Measurements from ENCODE around the gene GIMAP5. TPM values are rescaled to one million over a fixed set of nuclear protein-coding genes. Genes with fewer than 3 reads are reported as not detected.
"Not testable (repeated sequence)": the region's sequence is repeated elsewhere in the genome, so short reads cannot be mapped to it uniquely, and the experiment has no call there.

GIMAP5 gene
- total and polyA plus RNA-seq, 10 of the 15 experiments (the other 5 are each of a cell fraction or from before 2014, with no cell fraction given) = 3.7 to 9.1 (median 6.7) TPM

DNA sequence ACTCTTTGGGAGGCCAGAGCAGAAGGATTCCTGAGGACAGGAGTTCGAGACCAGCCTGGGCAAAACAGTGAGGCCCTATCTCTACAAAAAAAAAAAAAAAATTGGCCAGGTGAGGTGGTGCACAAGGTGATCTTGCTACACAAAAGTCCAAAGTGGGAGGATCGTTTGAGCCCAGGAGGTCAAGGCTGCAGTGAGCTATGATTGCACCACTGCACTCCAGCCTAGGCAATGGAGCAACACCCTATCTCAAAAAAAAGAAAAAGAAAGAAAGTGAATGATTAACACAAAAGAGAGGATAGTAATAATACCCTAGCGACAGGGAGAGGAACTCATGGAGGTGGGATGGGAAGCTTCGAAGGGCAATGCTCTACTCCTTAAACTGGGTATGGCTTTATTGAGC lies 32.5 kb downstream of the GIMAP5 start (continued):
- no peak for TF ChIP-seq LARP7 (IDR thresholded peaks at IDR 0.05)

- H3K36me3 ChIP-seq (ENCODE audit: control insufficient read depth in 2 of 2, insufficient read depth in 2 of 2, low read length in 1 of 2); H3K4me3 ChIP-seq; H3K9ac ChIP-seq (ENCODE audit: control insufficient read depth, insufficient read depth, low read length); H3K4me1 ChIP-seq (ENCODE audit: control insufficient read depth, insufficient read depth, low read length); H3K27ac ChIP-seq (ENCODE audit: control insufficient read depth, insufficient read depth); RAD21 ChIA-PET (ENCODE audit: unreplicated experiment); DNase-seq (ENCODE audit: low read depth, low spot score); H3K4me2 ChIP-seq (ENCODE audit: control insufficient read depth, insufficient read depth); H3K27me3 ChIP-seq (replicated peaks in 1 of 2; ENCODE audit: control insufficient read depth in 2 of 2, insufficient read depth in 2 of 2, low read length in 1 of 2); intact Hi-C loops (cut with micrococcal nuclease; ENCODE audit: unreplicated experiment); H3K9me3 ChIP-seq (replicated peaks; ENCODE audit: control insufficient read depth, insufficient read depth, low read length); POLR2A ChIA-PET; BruUV-seq (replicated peaks); ATAC-seq; H4K20me1 ChIP-seq (ENCODE audit: control insufficient read depth, insufficient read depth); FAIRE-seq; in situ Hi-C loops (cut with MboI); H2AFZ ChIP-seq (ENCODE audit: control insufficient read depth, low read depth, low read length); H3K79me2 ChIP-seq (ENCODE audit: control insufficient read depth, insufficient read depth, low read length): not testable (repeated sequence)
- WGBS (ENCODE audit: insufficient coverage, insufficient replicate concordance, low lambda C conversion rate, missing lambda C conversion rate) = 0% methylated on average over 1 of the region's 1 CpG
- ChIA-PET CTCF (interaction anchor here (1.2 to 1.4 kb wide), 3 partner anchors 14 to 325 kb away, joined by 3 to 4 read pairs (median 3); no protein-coding TSS in a partner anchor), SMC1A (ENCODE audit: uncharacterized antibody, unreplicated experiment) (interaction anchor here (0.9 to 1.6 kb wide), 2 partner anchors 16 to 105 kb away, joined by 3 to 4 read pairs; no protein-coding TSS in a partner anchor)
Observed at GRCh38 chr7:150774131-150774530, 36.9 kb downstream of the GIMAP5 start.

- POLR2A ChIA-PET = no interaction called here
- Histone ChIP-seq H3K79me2 (ENCODE audit: control insufficient read depth, insufficient read depth, low read length) (no peaks in the 10 kb centered on the region), H3K27me3 (replicated peaks in 1 of 2; ENCODE audit: control insufficient read depth in 2 of 2, insufficient read depth in 2 of 2, low read length in 1 of 2) (no peaks in the 10 kb centered on the region), H3K27ac (ENCODE audit: control insufficient read depth, insufficient read depth) (no peak overlapping the region), H3K9me3 (replicated peaks; ENCODE audit: control insufficient read depth, insufficient read depth, low read length) (no peaks in the 10 kb centered on the region), H3K4me2 (ENCODE audit: control insufficient read depth, insufficient read depth) (0 out of 2 replicates have a peak overlapping the region, but pooled peaks have one; percentile 42), H2AFZ (ENCODE audit: control insufficient read depth, low read depth, low read length) (no peak overlapping the region), H3K9ac (ENCODE audit: control insufficient read depth, insufficient read depth, low read length) (no peak overlapping the region), H4K20me1 (ENCODE audit: control insufficient read depth, insufficient read depth) (no peaks in the 10 kb centered on the region), H3K36me3 (ENCODE audit: control insufficient read depth in 2 of 2, insufficient read depth in 2 of 2, low read length in 1 of 2) (no peaks in the 10 kb centered on the region), H3K4me3 (no peak overlapping the region), H3K4me1 (ENCODE audit: control insufficient read depth, insufficient read depth, low read length) (0 out of 2 replicates have a peak, but pooled peaks cover 3% of the 10 kb centered on the region)
- in situ Hi-C loops (cut with MboI) (loop anchor here (5.0 kb wide), 1 partner anchor 209 kb away; no protein-coding TSS in a partner anchor), intact Hi-C loops (cut with micrococcal nuclease; ENCODE audit: unreplicated experiment) (loop anchor here (1.0 to 2.0 kb wide), 2 partner anchors 99 to 211 kb away; no protein-coding TSS in a partner anchor)
- CTCF ChIA-PET = interaction anchor here (0.8 to 7.1 kb wide), 28 partner anchors 8 to 412 kb away, joined by 3 to 70 read pairs (median 4); partner anchors contain the start of gene ABCB8
- DNase-seq (ENCODE audit: low read depth, low spot score) (no peak), FAIRE-seq (no peak), ATAC-seq (no peak; the same call in 2 of the 3 replicates)
- WGBS (ENCODE audit: insufficient coverage, insufficient replicate concordance, low lambda C conversion rate, missing lambda C conversion rate) = 19% methylated on average over 8 of the region's 8 CpGs
- TF ChIP-seq NFXL1 (IDR thresholded peaks at IDR 0.05; ENCODE audit: borderline replicate concordance) (no peak), SUZ12 (IDR thresholded peaks at IDR 0.05; ENCODE audit: unreplicated experiment) (no peak), MYB (IDR thresholded peaks at IDR 0.05; ENCODE audit: borderline replicate concordance, low read depth, low read length) (no peak), SIX5 (IDR thresholded peaks at IDR 0.05; ENCODE audit: low read depth, low read length, severe bottlenecking) (no peak), POLR2AphosphoS5 (IDR thresholded peaks at IDR 0.05; ENCODE audit: low read length) (no peak), FOXM1 (IDR thresholded peaks at IDR 0.05; ENCODE audit: low read depth, low read length) (no peak), ATF2 (IDR thresholded peaks at IDR 0.05; ENCODE audit: low read length) (no peak), CEBPB (IDR thresholded peaks at IDR 0.05; ENCODE audit: borderline replicate concordance in 1 of 2, low read depth in 2 of 2, low read length in 2 of 2) (no peak), BACH1 (IDR thresholded peaks at IDR 0.05; ENCODE audit: borderline replicate concordance) (no peak), NFYB (IDR thresholded peaks at IDR 0.05; ENCODE audit: insufficient read depth, low read depth, low read length) (no peak)
- BruUV-seq (replicated peaks) = no TSS peak
- SMC1A ChIA-PET (ENCODE audit: uncharacterized antibody, unreplicated experiment) = interaction anchor here (0.6 to 6.3 kb wide), 13 partner anchors 8 to 328 kb away, joined by 3 to 52 read pairs (median 4); partner anchors contain the start of gene GIMAP8
- RAD21 ChIA-PET (ENCODE audit: unreplicated experiment) = interaction anchor here (1.0 to 1.6 kb wide), 6 partner anchors 9 to 206 kb away, joined by 3 to 9 read pairs (median 4); no protein-coding TSS in a partner anchor
Observed at GRCh38 chr7:150778014-150778737, 41.0 kb downstream of the GIMAP5 start.
